Heart right ventricle (tissue), 16 donors: ENCODE measurements around the gene ZC3H15. TPM values are rescaled to one million over a fixed set of nuclear protein-coding genes. Genes with fewer than 3 reads are reported as not detected.

ENCODE experiments used
- ATAC-seq, 8 donors: fragments of 200-7000 bp; cut with Tn5 transposase; one replicate each; pipeline ENCODE4 v1.9.1; 2020; ENCODE audit warnings: mild to moderate bottlenecking in 8 of 8, moderate library complexity in 8 of 8, moderate number of reproducible peaks in 1 of 8
- DNase-seq, 2 donors: peaks; one replicate each; pipeline ENCODE4 v3.0.0-alpha.2; 2020
- H3K27ac ChIP-seq, 10 donors: fragments of 200-600 bp; sonication (generic) in 2 of 10; one replicate each; pipeline versions ENCODE4 v1.5.0 to v1.8.0; 2020 to 2022; ENCODE audit warnings: mild to moderate bottlenecking in 3 of 10
- H3K27me3 ChIP-seq, 7 donors: fragments of 200-600 bp; one replicate each; pipeline ENCODE4 v1.8.0; 2021 to 2022; ENCODE audit warnings: mild to moderate bottlenecking in 2 of 7
- H3K36me3 ChIP-seq, 9 donors: fragments of 200-600 bp; sonication (generic) in 1 of 9; one replicate each; pipeline versions ENCODE4 v1.5.0 to v1.8.0; 2020 to 2022; ENCODE audit warnings: mild to moderate bottlenecking in 2 of 9
- H3K4me1 ChIP-seq, 9 donors: fragments of 200-600 bp; sonication (generic) in 1 of 9; one replicate each; pipeline versions ENCODE4 v1.5.0 to v1.8.0; 2020 to 2022; ENCODE audit warnings: mild to moderate bottlenecking in 4 of 9
- H3K4me3 ChIP-seq, 10 donors: fragments of 200-600 bp; sonication (generic) in 2 of 10; one replicate each; pipeline versions ENCODE4 v1.5.0 to v1.8.0; 2020 to 2022; ENCODE audit warnings: mild to moderate bottlenecking in 7 of 10, moderate library complexity in 2 of 10
- H3K9me3 ChIP-seq, 11 donors: fragments of 200-600 bp in 10 of 11; sonication (generic) in 2 of 11; one replicate each; pipeline versions ENCODE4 v1.5.0 to v1.8.0; 2013 to 2022; ENCODE audit warnings: mild to moderate bottlenecking in 2 of 11, control low read depth in 1 of 11, moderate library complexity in 1 of 11
- CTCF ChIP-seq, 9 donors: fragments of 200-600 bp; sonication (generic) in 2 of 9; IDR thresholded peaks; one replicate each; pipeline versions ENCODE4 v1.5.0 to v1.8.0; 2021 to 2022; ENCODE audit warnings: antibody characterized with exemption in 9 of 9, mild to moderate bottlenecking in 5 of 9, moderate library complexity in 1 of 9
- WGBS, 2 donors: extraction: QIAGEN DNeasy Blood & Tissue Kit; methylation state at CpG; one replicate each; pipeline ENCODE4 v1.1.7; 2013; ENCODE audit warnings: inconsistent platforms in 1 of 2; 5-methylcytosine and 5-hydroxymethylcytosine counted together
- intact Hi-C, 10 donors: fragments of 100-400 bp; cut with DNase I; formaldehyde crosslinking; loops; one replicate each; pipeline versions ENCODE4 v1.11.1 to v1.14.2; 2022
- polyA plus RNA-seq, 2 donors: library from polyadenylated mRNA; stranded (reverse); fragments of 200-250 nt; gene quantifications; one replicate each; pipeline ENCODE4 v1.2.3, GENCODE V29; 2013
- total RNA-seq, 10 donors: library from RNA; stranded (reverse); fragmentation: NEBNext Ultra II Directional in 3 of 10; extraction: Animal tissue kit (Norgen Biotek cat#: 25700) in 3 of 10; gene quantifications; one replicate each; pipeline versions ENCODE4 v1.2.1 to v1.2.4, GENCODE V29; 2021 to 2023
- donor health status: Arrhythmogenic right ventricular cardiomyopathy.
- donor health status: ischemic (EF 13 %, LVEDD 7.1; RV severe dilation, severe dysfunction).
- donor health status: healthy with polysubstance abuse.
- donor health status: DM: no; HTN: yes; CAD: no.
- donor health status: DM: no; HTN: no; CAD: no.
- donor health status: ischemic (EF 25% LVEDD 6.9; RV normal size, moderate dysfunction).
- donor health status: ischemic (EF 25% LVEDD 5.7; RV mildly dilated, moderate dysfunction).
- donor health status: healthy.
- donor health status: DM: yes; HTN: yes; CAD: no.
- donor health status: Ischemic cardiomyopathy.
- donor health status: ischemic (EF 35%, LVEDD 5.7; RV mildly dilated, moderate dysfunction).
- donor health status: nonischemic (EF 11% LVEDD 7.7; RV severe dilation, severe dysfunction).
- donor health status: DM: yes; HTN: yes; CAD: no.
- donor health status: PGD.
- donor health status: ischemic (EF 29% LVEDD 5.4; RV normal size, mild dysfunction).
- donor health status: nonischemic (EF 23%, LVEDD 6.1; RV moderate dilation, normal function).

Gene ZC3H15
- total and polyA plus RNA-seq, 12 donors: 25.1 to 38.8 (median 31.1) TPM

GRCh38 chr2:186457908-186458307, 28.2 kb upstream of the ZC3H15 start:
- ATAC-seq: no peak
- 47 to 48% methylated on average over 3 of the region's 3 CpGs for WGBS, 2 donors
- intact Hi-C loops: no loop called here
- Histone ChIP-seq H3K36me3 (peaks cover 0 to 22% (median 0%) of the 10 kb centered on the region in 9 donors), H3K27ac (no peak overlapping the region), H3K4me1 (no peaks in the 10 kb centered on the region), H3K9me3 (no peaks in the 10 kb centered on the region), H3K27me3 (no peaks in the 10 kb centered on the region), H3K4me3 (no peak overlapping the region)
- no peak for TF ChIP-seq CTCF (IDR thresholded peaks at IDR 0.05)
- no peak for DNase-seq

GRCh38 chr2:186459009-186459408, 27.1 kb upstream of the ZC3H15 start:
- intact Hi-C loops: no loop called here
- Histone ChIP-seq H3K4me3 (no peak overlapping the region), H3K9me3 (no peaks in the 10 kb centered on the region), H3K4me1 (no peaks in the 10 kb centered on the region), H3K27me3 (no peaks in the 10 kb centered on the region), H3K36me3 (peaks cover 0 to 22% (median 0%) of the 10 kb centered on the region in 9 donors), H3K27ac (no peak overlapping the region)
- 81 to 88% methylated on average over 2 of the region's 2 CpGs for WGBS, 2 donors
- TF ChIP-seq CTCF (IDR thresholded peaks at IDR 0.05): peak in 6 of 9 donors; percentile 18 to 44 (median 28)
- DNase-seq: no peak
- no peak for ATAC-seq

- Histone ChIP-seq H3K36me3 (peaks cover 0 to 12% (median 0%) of the 10 kb centered on the region in 9 donors), H3K27me3 (no peaks in the 10 kb centered on the region), H3K27ac (no peak overlapping the region), H3K4me3 (no peak overlapping the region), H3K4me1 (no peaks in the 10 kb centered on the region), H3K9me3 (no peaks in the 10 kb centered on the region)
- WGBS, 2 donors: 35 to 52% methylated on average over 1 of the region's 1 CpG
- intact Hi-C loops: no loop called here
- ATAC-seq: no peak
- no peak for DNase-seq
- peak in 6 of 9 donors; percentile 29 to 49 (median 39) for TF ChIP-seq CTCF (IDR thresholded peaks at IDR 0.05)
Measured at GRCh38 chr2:186460465-186460864, 25.6 kb upstream of the ZC3H15 start.

- Histone ChIP-seq H3K9me3 (peaks cover 0 to 31% (median 7%) of the 10 kb centered on the region in 11 donors), H3K27ac (no peak overlapping the region), H3K4me1 (no peaks in the 10 kb centered on the region), H3K4me3 (no peak overlapping the region), H3K36me3 (no peaks in the 10 kb centered on the region), H3K27me3 (no peaks in the 10 kb centered on the region)
- no peak for TF ChIP-seq CTCF (IDR thresholded peaks at IDR 0.05)
- ATAC-seq (no peak), DNase-seq (no peak)
- intact Hi-C loops: no loop called here
Measured at GRCh38 chr2:186466743-186467142, 19.3 kb upstream of the ZC3H15 start.
